B cell (primary cell): Measurements from ENCODE around the gene IFT43.

Experiments
- EZH2 ChIP-seq: IDR thresholded peaks from 2 replicates; pipeline ENCODE4 v1.6.1; 2012; ENCODE audit warnings: borderline replicate concordance, low read depth, mild to moderate bottlenecking, moderate library complexity, low read length; ENCODE audit not compliant: insufficient read depth, poor library complexity, severe bottlenecking
- TF ChIP-seq, protein P1 (sequence below): fragments of 200-600 bp; IDR thresholded peaks from one replicate; pipeline ENCODE4 v1.8.0; 2022; ENCODE audit warnings: antibody characterized with exemption, mild to moderate bottlenecking

DNA sequence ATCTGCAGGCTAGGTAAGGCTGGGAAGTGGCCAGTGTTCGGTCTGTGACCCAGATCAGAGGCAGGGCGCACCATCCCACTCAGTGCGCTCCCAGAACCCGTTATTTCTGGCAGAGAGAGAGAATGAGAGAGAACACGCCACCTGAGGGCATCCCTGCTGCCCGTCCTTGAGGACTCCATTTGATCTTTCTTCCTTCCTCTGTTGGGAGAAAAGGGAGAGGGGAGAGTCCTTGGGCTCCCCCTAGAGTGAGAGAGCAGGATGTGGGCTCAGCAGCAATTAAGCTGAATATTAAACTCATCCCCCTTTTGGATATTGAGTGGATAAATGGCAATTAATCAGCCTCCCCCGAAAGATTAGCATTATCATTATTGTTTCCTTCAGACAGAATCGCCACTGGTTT is 70.6 kb downstream of the IFT43 start:
- TF ChIP-seq, protein P1, sequence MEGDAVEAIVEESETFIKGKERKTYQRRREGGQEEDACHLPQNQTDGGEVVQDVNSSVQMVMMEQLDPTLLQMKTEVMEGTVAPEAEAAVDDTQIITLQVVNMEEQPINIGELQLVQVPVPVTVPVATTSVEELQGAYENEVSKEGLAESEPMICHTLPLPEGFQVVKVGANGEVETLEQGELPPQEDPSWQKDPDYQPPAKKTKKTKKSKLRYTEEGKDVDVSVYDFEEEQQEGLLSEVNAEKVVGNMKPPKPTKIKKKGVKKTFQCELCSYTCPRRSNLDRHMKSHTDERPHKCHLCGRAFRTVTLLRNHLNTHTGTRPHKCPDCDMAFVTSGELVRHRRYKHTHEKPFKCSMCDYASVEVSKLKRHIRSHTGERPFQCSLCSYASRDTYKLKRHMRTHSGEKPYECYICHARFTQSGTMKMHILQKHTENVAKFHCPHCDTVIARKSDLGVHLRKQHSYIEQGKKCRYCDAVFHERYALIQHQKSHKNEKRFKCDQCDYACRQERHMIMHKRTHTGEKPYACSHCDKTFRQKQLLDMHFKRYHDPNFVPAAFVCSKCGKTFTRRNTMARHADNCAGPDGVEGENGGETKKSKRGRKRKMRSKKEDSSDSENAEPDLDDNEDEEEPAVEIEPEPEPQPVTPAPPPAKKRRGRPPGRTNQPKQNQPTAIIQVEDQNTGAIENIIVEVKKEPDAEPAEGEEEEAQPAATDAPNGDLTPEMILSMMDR: no peak
- no peak for TF ChIP-seq EZH2
